Activated T-helper 1 cell treated with Interleukin-2 at 50 U/mL for 16 hours (primary cell): ENCODE data around the gene PNMA8B.
"Not testable (repeated sequence)": the region's sequence is repeated elsewhere in the genome, so short reads cannot be mapped to it uniquely, and the experiment has no call there.

Experiments
- DNase-seq: peaks from one replicate; pipeline ENCODE4 v3.0.0-alpha.2; 2020; ENCODE audit warnings: low read depth

Gene PNMA8B, protein sequence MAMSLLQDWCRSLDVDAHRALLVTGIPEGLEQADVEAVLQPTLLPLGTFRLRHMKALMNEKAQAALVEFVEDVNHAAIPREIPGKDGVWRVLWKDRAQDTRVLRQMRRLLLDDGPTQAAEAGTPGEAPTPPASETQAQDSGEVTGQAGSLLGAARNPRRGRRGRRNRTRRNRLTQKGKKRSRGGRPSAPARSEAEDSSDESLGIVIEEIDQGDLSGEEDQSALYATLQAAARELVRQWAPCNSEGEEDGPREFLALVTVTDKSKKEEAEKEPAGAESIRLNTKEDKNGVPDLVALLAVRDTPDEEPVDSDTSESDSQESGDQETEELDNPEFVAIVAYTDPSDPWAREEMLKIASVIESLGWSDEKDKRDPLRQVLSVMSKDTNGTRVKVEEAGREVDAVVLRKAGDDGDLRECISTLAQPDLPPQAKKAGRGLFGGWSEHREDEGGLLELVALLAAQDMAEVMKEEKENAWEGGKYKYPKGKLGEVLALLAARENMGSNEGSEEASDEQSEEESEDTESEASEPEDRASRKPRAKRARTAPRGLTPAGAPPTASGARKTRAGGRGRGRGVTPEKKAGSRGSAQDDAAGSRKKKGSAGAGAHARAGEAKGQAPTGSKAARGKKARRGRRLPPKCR

DNA sequence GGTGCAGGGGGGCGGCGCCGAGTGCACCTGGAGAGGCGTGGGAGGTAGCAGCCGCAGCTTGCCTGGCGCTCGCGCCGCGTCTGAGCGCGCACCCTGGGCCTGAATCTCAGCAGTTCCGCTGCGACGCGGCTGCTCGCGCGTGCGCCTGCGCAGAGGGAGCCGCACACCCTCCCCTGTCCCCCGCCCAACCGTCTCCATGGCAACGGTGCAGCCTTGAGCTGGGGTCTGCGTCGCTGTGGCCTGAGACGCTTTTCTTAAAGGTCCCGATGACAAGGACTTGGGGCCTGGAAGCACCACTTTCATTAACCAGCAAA is at the start of gene PNMA8B:
TSS of gene PNMA8B (minus strand) at position 82 of the 314 bp plus-strand sequence. CDS start 402 bp downstream, outside the sequence.
- DNase-seq = no peak

DNA sequence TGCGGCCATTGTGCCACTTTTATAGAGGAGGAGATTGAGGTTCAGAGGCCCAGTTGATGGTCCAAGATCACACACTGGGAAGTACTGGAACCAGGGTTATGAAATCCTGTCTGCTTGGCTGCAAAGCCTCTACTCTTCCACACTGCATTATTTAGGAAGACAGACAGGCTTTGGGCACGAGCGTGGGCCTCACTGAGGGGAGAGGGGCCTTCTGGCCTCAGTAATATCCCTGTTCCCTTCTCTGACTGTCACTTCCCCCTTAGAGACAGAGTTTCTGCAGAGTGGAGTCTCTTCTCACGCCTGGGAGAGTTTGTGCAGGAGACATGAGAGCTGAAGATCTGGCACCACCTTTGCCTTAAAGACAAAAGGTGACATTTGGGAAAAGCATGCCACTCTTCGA is 49.0 kb upstream of the PNMA8B start:
- no peak for DNase-seq

DNA sequence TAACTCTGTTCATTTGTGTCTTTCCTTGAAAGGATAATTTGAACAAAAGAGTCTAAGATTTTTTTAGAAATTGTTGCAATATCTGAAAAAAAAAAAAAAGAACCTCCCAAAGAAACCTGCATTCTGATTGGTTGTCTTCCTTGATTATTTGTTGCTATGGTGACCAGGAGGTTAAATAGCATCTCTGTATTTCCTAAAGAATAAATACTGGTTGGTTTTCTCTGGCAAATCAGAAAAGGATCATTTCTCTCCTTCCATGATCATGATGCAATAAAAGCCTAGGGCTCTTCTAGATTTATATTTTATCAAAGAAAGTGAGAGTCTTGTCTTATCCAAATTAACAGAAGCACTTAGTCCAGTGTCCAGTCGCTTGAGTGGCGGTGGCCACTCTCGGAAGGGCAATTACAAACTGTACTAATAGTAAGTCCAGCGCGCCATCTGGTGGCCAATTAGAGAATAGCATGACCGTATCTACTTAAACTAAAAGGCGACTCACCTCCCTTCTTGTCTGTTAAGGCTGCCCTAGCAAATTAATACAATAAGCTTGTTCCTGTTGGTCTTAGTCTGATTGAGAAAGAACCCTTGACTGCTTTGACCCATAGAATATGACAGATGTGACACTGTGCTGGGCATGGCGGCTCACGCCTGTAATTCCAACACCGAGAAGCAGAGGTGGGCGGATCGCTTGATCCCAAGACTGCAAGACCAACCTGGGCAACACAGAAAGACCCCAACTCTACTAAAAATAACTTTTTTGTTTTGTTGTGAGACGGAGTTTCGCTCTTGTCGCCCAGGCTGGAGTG is 47.0 kb upstream of the PNMA8B start:
- DNase-seq = peak; percentile 53

DNA sequence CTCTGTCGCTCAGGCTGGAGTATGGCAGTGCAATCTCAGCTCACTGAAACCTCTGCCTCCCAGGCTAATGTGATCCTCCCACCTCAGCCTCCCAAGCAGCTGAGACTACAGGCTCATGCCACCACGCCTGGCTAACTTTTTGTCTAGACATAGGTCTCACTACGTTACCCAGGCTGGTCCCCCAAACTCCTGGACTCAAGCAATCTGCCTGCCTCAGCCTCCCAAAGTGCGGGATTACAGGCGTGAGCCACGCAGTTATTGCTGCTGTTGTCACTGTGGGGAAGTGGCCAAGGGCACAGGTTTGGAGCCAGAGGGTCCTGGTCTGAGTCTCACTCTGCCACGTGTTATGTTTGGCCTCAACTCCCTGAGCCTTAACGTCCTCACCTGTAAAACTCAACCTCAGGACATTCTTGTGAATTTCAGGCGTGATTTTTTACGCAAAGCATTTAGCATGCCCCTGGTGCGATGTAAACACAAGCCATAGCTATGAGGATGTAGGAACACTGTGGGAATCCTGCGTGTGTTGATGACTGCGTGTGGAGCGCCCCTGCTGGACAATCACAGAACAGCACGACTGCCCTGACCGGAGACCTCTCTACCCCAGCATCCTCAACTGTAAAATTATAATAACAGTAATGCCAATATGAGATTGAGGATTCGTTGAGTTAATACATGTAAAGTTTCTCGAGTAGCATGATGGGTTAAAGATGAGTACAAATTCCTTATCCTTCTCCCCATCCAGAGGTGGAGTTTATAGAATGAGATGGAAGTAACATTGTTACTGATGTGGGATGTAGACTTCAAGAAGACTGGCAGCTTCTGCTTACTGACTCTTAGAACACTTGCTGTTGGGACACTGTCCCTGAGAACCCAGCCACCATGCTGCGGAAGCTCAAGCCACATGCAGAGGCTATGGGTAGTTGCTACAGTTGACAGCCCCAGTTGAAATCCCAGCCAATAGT is 41.8 kb upstream of the PNMA8B start:
- peak; percentile 33 for DNase-seq

DNA sequence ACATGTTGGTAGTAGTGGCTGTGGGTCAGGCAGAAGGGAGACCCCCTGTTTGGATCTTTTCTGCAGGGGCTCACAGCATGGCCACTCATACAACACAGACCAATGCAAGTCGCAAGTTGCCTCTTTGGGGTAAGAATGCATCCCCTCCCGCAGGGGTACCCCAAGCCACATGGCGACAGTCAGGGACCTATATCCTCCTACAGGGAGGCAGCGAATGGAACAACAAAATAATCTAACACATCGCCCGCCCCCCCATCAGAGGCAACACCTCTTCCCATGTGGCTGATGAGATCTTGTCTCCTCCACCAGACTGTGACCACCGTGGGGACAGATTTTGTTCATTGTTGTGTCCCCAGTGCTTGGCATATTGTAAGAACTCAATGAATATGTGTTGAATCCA is 40.7 kb upstream of the PNMA8B start:
- no peak for DNase-seq

DNA sequence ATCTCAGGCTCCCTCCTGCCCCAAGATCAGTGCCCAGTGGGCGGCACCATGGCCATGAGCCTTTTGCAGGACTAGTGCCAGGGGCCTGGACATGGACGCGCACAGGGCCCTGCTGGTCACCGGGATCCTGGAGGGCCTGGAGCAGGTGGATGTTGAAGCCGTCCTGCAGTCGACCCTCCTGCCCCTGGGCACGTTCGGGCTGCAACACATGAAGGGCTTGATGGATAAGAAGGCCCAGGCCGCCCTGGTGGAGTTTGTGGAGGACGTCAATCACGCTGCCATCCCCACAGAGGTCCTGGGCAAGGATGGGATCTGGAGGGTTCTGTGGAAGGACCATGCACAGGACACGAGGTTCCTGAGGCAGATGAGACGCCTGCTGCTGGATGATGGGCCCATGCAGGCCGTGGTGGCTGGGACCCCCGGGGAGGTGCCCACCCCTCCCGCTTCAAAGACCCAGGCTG is 38.0 kb upstream of the PNMA8B start:
- no peak for DNase-seq

DNA sequence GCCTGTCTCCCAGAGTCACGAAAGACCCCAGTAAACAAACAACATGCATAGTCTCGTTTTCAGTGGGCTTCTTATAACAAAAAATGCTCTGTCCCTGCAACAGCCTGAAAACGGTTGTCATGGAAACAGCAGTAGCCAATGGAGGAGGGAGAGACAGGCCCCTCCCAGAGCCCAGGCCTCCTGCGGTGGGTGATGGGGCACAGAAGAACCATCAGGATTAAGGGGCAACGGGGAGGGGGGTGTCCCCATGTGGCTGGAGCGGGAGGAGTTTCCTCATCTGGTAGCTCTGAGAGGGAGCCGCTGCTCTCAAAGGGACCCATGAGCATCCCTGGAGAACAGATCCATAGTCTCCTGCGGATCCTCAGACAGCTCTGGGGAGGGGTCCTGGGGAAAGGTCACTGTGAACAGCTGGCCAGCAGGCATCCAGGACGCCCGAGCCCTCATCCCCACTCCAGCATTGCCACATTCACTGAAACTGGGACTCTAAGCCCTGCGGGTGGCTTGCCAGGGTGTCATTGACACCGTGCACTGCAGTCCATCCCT is 37.5 kb upstream of the PNMA8B start:
- no peak for DNase-seq

DNA sequence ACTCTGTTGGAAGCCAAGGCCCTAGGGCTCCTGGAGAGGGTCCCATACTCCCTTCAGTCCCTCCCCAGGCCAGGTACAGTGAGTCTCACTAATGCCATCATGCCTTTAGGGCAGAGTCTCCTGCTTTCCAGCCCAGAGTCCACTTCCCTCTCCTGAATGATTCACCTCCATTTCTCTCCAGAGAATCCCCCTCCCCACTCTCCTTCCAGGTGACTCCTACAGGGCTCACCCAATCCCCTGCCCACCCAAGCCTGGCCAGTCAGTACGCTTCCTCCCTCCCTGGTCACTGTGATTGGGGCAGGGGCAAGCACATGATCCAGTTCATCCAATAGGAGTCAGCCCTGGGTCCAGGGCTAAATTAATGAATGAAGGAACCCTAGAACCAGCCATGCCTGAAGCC is 35.0 kb upstream of the PNMA8B start:
- no peak for DNase-seq

DNA sequence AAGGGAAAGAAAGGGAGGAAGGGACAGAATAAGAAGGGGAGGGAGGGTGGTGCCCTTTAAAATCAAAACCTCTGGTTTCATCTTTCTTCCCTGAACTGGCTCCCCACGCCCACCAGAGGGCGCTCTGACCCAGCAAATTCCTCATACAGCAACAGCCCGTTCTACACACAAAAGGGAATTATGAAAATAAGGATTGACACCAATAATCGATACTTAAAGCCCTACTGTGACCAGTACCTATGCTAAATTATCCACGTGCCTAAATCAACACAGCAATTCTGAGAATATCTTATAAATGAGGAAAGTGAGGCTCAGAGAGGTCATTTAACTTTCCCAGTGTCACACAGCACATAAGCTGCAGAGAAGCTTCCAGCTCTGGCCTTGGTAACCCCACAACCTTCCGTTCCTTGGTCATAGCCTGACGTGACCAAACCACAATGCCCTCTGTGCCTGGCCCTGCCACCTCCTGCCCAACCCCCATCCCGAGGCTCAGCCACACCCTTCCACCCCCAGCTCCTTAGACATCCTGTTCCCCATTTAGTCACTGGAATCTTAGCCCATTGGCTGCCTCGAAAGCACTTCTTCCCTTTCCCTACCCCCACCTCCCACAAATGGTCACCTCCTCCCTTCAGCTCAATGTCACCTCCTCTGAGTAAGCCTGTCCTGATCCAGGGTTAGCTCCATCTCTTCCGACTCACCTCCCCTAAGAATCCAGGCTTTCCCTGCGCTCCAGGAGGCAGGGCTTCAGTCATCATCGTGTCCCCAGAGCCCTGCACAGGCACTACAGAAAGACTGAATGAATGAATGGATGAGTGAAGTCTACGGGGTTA is 34.2 kb upstream of the PNMA8B start:
- peak; percentile 60 for DNase-seq

DNA sequence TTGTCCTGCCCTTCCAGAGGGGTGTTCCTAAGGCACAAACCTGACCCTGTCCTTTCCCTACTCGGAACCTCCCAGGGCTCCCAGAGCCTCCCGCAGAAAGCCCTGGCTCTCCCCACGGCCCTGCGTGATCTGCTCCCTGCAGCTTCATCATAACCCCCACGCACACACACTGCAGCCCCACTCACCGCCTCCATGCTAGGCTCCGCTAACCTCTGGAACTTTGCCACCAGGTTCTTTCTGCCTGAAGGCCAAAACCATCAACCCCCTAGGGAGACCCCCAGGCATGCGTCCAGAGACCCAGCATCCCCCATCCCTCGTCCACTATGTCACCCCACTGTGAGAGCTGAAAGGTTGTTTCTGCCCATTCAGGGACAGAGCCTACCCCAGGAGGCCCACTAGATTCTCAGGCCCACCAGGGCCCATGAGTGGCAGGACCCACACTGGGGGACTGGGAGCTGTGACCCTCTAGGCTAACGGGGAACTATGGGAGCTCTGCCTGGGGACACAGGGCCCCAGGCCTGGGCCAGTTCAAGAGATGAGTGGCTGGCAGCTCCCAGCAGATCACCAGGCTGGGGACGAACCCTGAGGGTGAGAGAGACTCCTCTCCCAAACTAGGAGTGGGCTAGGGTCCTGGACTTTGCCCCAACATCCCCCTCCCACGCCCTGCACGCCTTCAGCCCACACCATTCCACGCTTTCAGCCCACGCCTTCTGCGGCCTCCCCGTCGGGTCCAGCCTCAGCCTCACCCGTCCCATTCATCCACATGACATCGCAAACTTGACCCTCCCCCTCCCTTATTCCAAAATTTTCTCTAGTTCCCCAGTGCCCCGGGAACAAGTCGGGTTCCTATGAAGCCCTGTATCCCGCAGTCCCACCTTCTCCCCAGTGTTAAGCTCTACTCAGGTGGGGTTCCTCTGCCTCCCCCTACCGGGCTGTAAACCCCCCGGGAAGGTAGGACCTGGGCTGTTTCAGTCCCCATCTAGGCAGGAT is 33.2 kb upstream of the PNMA8B start:
- no peak for DNase-seq

DNA sequence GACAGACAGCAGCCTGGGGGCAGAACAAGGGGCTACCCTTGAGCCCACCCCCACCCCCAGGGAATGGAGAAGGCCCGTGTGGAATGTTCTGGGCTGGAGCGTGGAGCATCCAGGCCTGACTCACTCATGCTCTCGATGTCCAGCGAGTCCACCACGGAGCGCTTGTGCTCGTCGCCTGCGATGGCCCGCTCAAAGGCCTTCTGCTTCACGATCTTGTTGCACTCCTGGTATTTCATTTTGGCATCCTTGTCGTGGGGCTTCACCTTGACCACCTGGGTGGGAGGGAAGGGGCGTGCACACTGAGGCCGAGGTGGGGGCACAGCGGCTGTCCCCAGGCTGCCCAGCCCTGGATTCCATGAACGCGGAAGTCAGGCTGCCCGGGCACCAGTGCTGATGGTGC is 31.1 kb upstream of the PNMA8B start:
- DNase-seq = not testable (repeated sequence)

DNA sequence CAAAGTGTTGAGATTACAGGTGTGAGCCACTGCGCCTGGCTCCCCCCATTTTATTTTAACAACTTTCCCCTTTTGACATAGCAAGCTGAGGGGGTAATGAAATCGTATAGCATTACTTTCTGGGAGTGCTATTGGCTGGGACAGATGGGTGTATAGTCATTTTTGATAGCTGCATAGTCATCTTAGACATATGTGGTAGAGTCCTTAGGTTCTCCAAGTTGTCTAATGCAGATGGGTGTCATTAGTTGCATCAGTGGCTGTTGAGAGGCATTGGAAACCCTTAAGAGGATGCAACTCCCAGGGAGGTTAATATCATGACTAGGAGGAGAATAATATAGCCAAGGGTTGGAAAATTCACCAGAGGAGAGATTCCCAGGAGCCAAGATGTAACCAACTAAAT is 28.6 kb upstream of the PNMA8B start:
- DNase-seq = no peak

DNA sequence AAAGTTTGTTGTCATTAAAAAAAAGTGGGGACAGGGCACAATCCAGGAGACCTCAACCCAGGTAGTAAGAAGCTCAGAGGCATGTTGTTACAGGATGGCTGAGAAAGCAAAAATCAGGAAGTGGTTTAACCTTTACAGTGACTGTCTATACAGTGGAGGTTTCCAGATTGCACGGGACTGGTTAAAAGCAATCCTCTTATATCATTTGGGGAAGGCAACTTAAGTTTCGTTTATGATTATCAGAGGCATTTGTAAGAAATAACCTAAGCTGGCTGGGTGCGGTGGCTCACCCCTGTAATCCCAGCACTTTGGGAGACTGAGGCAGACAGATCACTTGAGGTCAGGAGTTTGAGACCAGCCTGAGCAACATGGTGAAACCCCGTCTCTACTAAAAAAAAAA is 27.3 kb upstream of the PNMA8B start:
- not testable (repeated sequence) for DNase-seq

DNA sequence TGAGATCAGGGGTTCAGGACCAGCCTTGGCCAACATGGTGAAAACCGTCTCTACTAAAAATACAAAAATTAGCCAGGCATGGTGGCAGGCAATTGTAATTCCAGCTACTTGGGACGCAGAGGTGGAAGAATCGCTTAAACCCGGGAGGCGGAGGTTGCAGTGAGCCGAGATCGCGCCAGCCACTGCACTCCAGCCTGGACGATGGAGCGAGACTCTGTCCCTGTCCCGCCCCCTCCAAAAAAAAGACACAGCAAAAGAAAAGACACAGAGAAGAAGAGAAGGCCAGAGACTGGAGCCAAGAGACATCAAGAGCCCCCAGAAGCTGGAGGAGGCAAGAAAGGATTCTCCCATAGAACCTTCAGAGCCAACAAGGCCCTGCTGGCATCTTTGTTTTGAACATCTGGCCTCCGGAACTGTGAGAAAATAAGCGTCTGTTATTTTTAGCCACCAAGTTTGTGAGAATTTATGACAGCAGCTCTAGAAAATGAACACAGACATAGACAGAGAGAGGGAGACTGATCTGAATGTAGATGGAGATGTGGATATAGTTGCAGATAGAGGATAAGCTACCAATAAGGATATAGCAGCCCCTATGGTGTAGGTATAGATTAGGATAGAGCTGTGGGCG is 25.7 kb upstream of the PNMA8B start:
- no peak for DNase-seq

DNA sequence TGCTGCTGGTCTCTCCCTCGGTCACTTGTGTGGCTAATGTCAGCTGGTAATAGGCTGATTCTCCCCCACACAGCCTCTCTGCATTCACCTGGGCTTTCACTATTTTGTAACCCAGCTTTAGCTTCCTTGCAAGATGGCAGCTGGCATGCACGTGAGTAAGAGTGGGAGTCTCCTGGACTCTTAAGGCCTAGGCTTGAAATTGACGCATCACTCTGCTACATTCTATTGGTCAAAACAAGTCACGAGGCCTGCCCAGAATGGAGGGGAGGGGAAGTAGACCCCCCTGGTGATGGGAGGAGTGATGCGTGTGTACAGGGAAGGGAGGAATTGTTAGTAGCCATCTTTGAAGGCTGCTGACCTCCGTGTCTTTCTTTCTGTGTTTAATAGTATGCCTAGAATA is 24.9 kb upstream of the PNMA8B start:
- no peak for DNase-seq

DNA sequence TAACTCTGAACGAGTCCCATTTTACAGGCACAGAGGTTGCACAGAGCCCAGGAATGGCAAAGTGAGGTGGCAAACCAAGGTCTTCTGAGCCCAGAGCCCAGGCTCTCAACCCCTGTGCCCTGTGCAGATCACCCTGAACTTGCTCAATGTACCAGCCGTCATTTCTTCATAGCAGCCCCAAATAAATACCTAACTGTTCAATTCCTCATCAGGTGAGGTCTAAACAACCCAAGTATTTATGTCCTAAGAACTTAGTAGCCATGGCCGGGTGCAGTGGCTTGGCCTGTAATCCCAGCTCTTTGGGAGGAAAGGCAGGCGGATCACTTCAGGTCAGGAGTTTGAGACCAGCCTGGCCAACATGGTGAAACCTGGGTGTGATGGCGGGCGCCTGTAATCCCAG is 21.8 kb upstream of the PNMA8B start:
- no peak for DNase-seq

DNA sequence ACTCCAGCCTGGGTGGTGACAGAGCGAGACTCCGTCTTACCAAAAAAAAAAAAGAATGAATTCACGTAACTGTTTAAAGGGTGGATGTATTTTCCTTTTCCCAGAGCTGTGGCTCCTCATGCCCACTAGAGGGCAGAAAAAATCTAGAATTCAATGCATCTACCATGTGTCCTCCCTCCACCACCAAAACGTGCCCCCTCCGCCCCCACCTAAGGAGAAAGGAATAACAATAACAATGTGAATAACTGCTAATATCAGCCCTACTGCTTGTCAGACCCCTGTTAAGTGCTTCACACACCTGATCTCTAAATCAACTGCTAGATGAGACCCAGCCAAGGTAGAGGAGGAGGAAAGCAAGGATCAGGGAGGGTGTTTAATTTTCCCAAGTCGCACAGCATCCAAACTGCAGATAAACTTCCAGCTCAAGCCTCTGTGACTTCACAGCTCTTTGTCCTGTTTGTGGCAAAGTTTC is 20.2 kb upstream of the PNMA8B start:
- no peak for DNase-seq

DNA sequence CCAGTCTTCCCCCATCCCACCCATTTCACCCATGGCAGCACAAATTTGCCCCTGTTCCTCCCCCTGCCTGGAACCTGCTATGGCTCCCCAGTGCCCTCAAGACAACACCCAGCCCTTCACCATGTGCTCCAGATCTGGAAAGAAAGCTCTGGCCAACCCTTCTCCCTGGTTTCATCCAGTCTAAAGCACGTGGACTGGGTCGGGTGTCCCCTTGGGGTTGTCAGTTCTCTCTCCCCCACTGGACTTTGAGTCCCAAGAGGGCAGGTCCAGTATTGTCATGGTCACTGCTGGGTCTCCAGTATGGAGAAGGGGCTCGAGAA is 19.6 kb upstream of the PNMA8B start:
- DNase-seq = no peak
